Lower leg skin (tissue), 3 donors: ENCODE measurements around the gene SRPX.

ENCODE experiments used
- POLR2A ChIP-seq, 2 donors: fragments of 450-650 bp; IDR thresholded peaks; one replicate each; pipeline ENCODE4 v1.6.1; 2016 to 2017; ENCODE audit warnings: antibody characterized with exemption in 2 of 2, mild to moderate bottlenecking in 1 of 2, moderate library complexity in 1 of 2
- TF ChIP-seq, protein P1 (sequence below), 3 donors: fragments of 450-650 bp; IDR thresholded peaks; one replicate each; pipeline ENCODE4 v1.5.1; 2016; ENCODE audit warnings: antibody characterized with exemption in 3 of 3, mild to moderate bottlenecking in 3 of 3, moderate library complexity in 2 of 3

- TF ChIP-seq, protein P1, sequence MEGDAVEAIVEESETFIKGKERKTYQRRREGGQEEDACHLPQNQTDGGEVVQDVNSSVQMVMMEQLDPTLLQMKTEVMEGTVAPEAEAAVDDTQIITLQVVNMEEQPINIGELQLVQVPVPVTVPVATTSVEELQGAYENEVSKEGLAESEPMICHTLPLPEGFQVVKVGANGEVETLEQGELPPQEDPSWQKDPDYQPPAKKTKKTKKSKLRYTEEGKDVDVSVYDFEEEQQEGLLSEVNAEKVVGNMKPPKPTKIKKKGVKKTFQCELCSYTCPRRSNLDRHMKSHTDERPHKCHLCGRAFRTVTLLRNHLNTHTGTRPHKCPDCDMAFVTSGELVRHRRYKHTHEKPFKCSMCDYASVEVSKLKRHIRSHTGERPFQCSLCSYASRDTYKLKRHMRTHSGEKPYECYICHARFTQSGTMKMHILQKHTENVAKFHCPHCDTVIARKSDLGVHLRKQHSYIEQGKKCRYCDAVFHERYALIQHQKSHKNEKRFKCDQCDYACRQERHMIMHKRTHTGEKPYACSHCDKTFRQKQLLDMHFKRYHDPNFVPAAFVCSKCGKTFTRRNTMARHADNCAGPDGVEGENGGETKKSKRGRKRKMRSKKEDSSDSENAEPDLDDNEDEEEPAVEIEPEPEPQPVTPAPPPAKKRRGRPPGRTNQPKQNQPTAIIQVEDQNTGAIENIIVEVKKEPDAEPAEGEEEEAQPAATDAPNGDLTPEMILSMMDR (IDR thresholded peaks at IDR 0.05) = no peak
- no peak for TF ChIP-seq POLR2A (IDR thresholded peaks at IDR 0.05)
Measured at GRCh38 chrX:38225093-38225492, 4.4 kb upstream of the SRPX start.
